RWPE1 (cell line): ENCODE measurements around the gene PSPH.

Experiments used
- CTCF ChIA-PET: fragments of 350-600 bp; sonication (Branson Sonifier 250); formaldehyde crosslinking; extraction: SDS; loops from one replicate; lab custom pipeline; 2021; lab: Yijun Ruan, JAX
- POLR2A ChIA-PET: fragments of 400-600 bp; formaldehyde crosslinking; extraction: SDS; loops from one replicate; lab custom pipeline; 2020; ENCODE audit warnings: antibody characterized with exemption; ENCODE audit not compliant: low non-redundant PET; lab: Yijun Ruan, JAX
- DNase-seq: peaks from one replicate; pipeline ENCODE4 v3.0.0; 2012; ENCODE audit warnings: low spot score
- H3K27ac ChIP-seq: fragments of 450-650 bp; 2 replicates; pipeline ENCODE4 v1.5.1; 2017
- TF ChIP-seq, protein P1 (sequence below): fragments of 450-650 bp; conservative IDR thresholded peaks from 2 replicates; pipeline ENCODE4 v1.5.1; 2017; ENCODE audit warnings: low read depth, mild to moderate bottlenecking

Gene PSPH

DNA sequence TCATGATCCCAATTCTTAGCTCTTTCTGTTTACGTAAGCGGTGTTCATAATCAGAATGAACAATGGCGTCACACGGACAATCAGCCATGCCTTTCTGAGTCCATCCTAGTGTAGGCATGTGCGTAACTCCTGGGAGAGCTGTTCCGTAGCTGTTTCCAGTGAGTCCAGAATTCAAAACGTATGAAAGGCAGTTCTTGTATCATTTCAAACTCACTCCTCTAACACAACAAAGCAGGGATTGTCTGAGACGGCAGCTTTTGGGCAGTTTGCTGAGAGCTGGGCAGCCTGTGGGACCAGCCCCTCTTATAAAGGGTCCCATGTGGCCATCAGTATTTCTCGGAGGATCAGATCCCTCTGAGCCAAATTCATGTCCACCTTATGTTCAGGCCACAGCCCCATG, 43.4 kb downstream of the PSPH start:
- CTCF ChIA-PET, result interaction anchor here (0.6 to 1.3 kb wide), 4 partner anchors 27 to 1205 kb away, joined by 3 to 4 read pairs (median 3); no protein-coding TSS in a partner anchor
- POLR2A ChIA-PET, result interaction anchor here (1.5 kb wide), 1 partner anchor 43 kb away, joined by 4 read pairs; the partner anchor contains the start of genes CCT6A and PSPH
- TF ChIP-seq, protein P1, sequence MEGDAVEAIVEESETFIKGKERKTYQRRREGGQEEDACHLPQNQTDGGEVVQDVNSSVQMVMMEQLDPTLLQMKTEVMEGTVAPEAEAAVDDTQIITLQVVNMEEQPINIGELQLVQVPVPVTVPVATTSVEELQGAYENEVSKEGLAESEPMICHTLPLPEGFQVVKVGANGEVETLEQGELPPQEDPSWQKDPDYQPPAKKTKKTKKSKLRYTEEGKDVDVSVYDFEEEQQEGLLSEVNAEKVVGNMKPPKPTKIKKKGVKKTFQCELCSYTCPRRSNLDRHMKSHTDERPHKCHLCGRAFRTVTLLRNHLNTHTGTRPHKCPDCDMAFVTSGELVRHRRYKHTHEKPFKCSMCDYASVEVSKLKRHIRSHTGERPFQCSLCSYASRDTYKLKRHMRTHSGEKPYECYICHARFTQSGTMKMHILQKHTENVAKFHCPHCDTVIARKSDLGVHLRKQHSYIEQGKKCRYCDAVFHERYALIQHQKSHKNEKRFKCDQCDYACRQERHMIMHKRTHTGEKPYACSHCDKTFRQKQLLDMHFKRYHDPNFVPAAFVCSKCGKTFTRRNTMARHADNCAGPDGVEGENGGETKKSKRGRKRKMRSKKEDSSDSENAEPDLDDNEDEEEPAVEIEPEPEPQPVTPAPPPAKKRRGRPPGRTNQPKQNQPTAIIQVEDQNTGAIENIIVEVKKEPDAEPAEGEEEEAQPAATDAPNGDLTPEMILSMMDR, result no peak
- DNase-seq, result no peak
- H3K27ac ChIP-seq, result peak overlapping the region; percentile 95

DNA sequence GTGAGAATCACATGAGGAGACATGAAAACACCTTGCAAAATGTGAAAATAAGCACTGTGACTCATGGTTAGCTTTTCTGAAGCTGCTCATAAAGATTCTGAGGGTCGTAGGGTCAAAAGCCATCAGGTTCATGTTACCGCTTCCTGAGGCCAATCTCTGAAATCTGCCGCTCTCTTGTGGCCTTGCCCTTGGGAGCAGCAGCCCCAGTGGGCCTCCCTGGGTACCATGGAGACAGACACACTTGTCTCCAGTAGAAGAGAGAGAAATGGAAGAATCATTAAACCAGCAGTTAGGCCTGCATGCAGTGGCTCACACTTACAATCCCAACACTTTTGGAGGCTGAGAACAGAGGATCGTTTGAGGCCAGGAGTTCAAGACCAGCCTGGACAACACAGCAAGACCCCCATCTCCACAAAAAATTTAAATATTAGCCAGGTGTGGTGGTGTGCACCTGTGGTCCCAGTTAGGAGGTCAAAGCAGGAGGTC, 44.0 kb downstream of the PSPH start:
- ChIA-PET POLR2A (no interaction called here), CTCF (interaction anchor here (0.6 to 1.3 kb wide), 5 partner anchors 43 to 1206 kb away, joined by 3 to 4 read pairs (median 4); no protein-coding TSS in a partner anchor)
- TF ChIP-seq, protein P1, result no peak
- DNase-seq, result peak; percentile 26
- peak overlapping the region; percentile 67 for H3K27ac ChIP-seq

DNA sequence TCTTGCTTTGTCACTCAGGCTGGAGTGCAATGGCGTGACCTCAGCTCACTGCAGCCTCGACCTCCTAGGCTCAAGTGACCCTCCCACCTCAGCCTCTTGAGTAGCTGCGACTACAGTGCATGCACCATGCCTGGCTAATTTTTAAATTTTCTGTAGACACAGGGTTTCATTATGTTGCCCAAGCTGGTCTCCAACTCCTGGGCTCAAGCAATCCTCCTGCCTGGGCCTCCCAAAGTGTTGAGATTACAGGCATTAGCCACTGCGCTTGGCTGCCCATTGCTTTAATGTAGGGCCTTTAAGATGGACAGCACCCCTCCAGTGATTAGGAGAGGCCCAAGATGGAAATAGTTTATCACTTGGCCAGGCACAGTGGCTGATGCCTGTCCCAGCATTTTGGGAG, 47.5 kb downstream of the PSPH start:
- DNase-seq, result no peak
- ChIA-PET CTCF (no interaction called here), POLR2A (no interaction called here)
- H3K27ac ChIP-seq, result no peak overlapping the region
- TF ChIP-seq, protein P1, result no peak

DNA sequence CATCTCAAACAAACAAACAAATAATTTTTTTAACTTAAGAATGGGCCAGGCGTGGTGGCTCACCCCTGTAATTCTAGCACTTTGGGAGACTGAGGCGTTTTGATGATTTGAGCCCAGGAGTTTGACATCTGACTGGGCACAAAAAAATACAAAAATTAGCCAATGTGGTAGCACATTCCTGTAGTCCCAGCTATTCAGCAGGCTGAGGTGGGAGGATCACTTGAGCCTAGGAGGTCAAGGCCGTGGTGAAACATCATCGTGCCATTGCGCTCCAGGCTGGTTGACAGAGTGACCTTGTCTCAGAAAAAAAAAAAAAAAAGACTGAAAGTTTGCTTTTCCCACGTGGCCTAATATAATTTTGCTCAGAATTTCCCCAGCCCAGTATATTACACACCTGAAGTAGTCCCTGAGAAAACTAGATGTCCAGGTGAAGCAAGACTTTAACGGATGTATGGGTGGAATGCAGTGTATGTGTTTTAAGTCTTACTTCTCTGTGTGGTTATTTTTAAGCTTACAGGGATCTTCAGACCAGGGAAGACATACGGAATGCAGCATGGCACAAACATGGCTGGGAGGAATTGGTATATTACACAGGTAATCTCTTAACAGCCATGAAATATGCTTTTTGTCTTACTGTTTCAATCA, 54.3 kb downstream of the PSPH start:
- no peak overlapping the region; the same call in 1 of the 2 replicates for H3K27ac ChIP-seq
- ChIA-PET CTCF (interaction anchor here (0.6 kb wide), 1 partner anchor 656 kb away, joined by 3 read pairs; no protein-coding TSS in a partner anchor), POLR2A (no interaction called here)
- TF ChIP-seq, protein P1, result no peak
- no peak for DNase-seq

DNA sequence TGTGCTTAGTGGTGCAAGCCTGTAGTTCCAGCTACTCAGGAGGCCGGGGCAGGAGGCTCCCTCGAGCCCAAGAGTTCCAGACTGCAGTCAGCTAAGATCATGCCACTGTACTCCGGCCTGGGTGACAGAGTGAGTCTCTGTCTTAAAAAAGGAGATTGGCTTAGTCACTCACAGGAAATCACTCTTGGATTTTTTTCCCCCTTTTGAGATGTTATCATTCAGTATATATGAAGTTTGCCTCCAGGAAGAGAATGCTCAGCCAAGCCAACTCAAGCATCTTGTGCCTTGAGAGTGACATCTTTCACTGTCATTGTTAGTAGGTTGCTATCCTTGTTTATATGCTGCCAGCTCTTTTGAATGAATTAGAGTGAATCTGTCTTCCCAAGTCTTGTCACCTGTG, 58.9 kb downstream of the PSPH start:
- H3K27ac ChIP-seq, result no peak overlapping the region
- POLR2A ChIA-PET, result no interaction called here
- DNase-seq, result no peak
- CTCF ChIA-PET, result no interaction called here
- TF ChIP-seq, protein P1, result no peak

DNA sequence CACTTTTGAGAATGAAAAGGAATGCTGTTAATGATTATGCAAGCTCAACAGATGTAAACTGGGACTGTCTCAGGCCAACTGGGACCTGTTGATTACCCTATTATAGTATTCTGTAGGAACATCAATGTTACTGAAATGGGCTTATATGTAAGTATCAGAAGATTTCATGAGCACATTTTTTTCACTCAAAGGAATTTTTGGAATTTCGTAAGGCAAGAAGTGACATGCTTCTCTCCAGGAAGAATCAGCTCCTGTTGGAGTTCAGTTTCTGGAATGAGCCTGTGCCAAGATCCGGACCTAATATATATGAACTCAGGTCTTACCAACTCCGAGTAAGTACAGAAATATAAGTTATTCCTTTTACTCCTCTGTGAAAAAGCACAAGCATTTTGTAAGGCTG, 67.7 kb downstream of the PSPH start:
- TF ChIP-seq, protein P1, result no peak
- DNase-seq, result peak; percentile 53
- ChIA-PET POLR2A (interaction anchor here (1.2 kb wide), 1 partner anchor 67 kb away, joined by 3 read pairs; the partner anchor contains the start of gene PSPH), CTCF (interaction anchor here (0.7 to 1.2 kb wide), 3 partner anchors 18 to 342 kb away, joined by 3 read pairs; no protein-coding TSS in a partner anchor)
- H3K27ac ChIP-seq, result no peak overlapping the region
